CD4-positive, alpha-beta T cell treated with Interleukin-4 for 4 hours (primary cell): ENCODE data around the gene PACRGL.

Source experiments
- DNase-seq: peaks from one replicate; pipeline ENCODE4 v3.0.0-alpha.2; 2020

Gene PACRGL

GRCh38 chr4:20700007-20700761 is at the start of gene PACRGL:
Gene PACRGL, plus strand, starts transcription at chr4:20700458. Its CDS starts 4,024 bp downstream, at chr4:20704482.
- DNase-seq, result peak; percentile 90

GRCh38 chr4:20652226-20652885 is 47.9 kb upstream of the PACRGL start:
- DNase-seq, result no peak

GRCh38 chr4:20658456-20658855 is 41.8 kb upstream of the PACRGL start:
- no peak for DNase-seq

- no peak for DNase-seq
Observed at GRCh38 chr4:20662851-20663250, 37.4 kb upstream of the PACRGL start.

GRCh38 chr4:20666012-20666860 is 34.0 kb upstream of the PACRGL start:
- no peak for DNase-seq

- no peak for DNase-seq
Observed at GRCh38 chr4:20672262-20672661, 28.0 kb upstream of the PACRGL start.

GRCh38 chr4:20675786-20676185 is 24.5 kb upstream of the PACRGL start:
- DNase-seq, result no peak

- DNase-seq, result no peak
Observed at GRCh38 chr4:20676501-20677197, 23.6 kb upstream of the PACRGL start.

GRCh38 chr4:20678400-20678799 is 21.9 kb upstream of the PACRGL start:
- DNase-seq, result no peak

- no peak for DNase-seq
Observed at GRCh38 chr4:20679951-20680350, 20.3 kb upstream of the PACRGL start.

GRCh38 chr4:20680736-20681135 is 19.5 kb upstream of the PACRGL start:
- DNase-seq, result no peak

GRCh38 chr4:20681271-20681670 is 19.0 kb upstream of the PACRGL start:
- no peak for DNase-seq

- DNase-seq, result no peak
Observed at GRCh38 chr4:20682853-20683252, 17.4 kb upstream of the PACRGL start.

- no peak for DNase-seq
Observed at GRCh38 chr4:20683766-20684165, 16.5 kb upstream of the PACRGL start.

- peak; percentile 27 for DNase-seq
Observed at GRCh38 chr4:20684852-20685763, 15.2 kb upstream of the PACRGL start.

- DNase-seq, result no peak
Observed at GRCh38 chr4:20687864-20688263, 12.4 kb upstream of the PACRGL start.

- DNase-seq, result no peak
Observed at GRCh38 chr4:20696815-20697214, 3.4 kb upstream of the PACRGL start.

GRCh38 chr4:20698382-20698781 is 1.9 kb upstream of the PACRGL start:
- DNase-seq, result no peak

GRCh38 chr4:20698820-20699219 is 1.4 kb upstream of the PACRGL start:
- DNase-seq, result no peak

- DNase-seq, result no peak
Observed at GRCh38 chr4:20711335-20711734, 11.1 kb downstream of the PACRGL start.

- no peak for DNase-seq
Observed at GRCh38 chr4:20723019-20723418, 22.8 kb downstream of the PACRGL start.

GRCh38 chr4:20723463-20723862 is 23.2 kb downstream of the PACRGL start:
- DNase-seq, result no peak
